Endometrial microvascular endothelial cells (primary cell): ENCODE data around the gene GLB1L2. TPM values are rescaled to one million over a fixed set of nuclear protein-coding genes. Genes with fewer than 3 reads are reported as not detected.
"Not testable (repeated sequence)": the region's sequence is repeated elsewhere in the genome, so short reads cannot be mapped to it uniquely, and the experiment has no call there.

Experiments used
- in situ Hi-C: cut with HindIII; loops from 2 replicates; pipeline ENCODE4 v1.10.0; 2017; ENCODE audit warnings: low sequenced_read_pairs, low pct_unique_long_range_greater_than_20kb; ENCODE audit errors: inconsistent ontology term
- total RNA-seq: library from RNA; depleted of rRNA; stranded (reverse); fragments of >200 nt; gene quantifications from one replicate; pipeline ENCODE4 v1.2.3, GENCODE V29; 2015; ENCODE audit errors: inconsistent ontology term

The GLB1L2 gene, protein sequence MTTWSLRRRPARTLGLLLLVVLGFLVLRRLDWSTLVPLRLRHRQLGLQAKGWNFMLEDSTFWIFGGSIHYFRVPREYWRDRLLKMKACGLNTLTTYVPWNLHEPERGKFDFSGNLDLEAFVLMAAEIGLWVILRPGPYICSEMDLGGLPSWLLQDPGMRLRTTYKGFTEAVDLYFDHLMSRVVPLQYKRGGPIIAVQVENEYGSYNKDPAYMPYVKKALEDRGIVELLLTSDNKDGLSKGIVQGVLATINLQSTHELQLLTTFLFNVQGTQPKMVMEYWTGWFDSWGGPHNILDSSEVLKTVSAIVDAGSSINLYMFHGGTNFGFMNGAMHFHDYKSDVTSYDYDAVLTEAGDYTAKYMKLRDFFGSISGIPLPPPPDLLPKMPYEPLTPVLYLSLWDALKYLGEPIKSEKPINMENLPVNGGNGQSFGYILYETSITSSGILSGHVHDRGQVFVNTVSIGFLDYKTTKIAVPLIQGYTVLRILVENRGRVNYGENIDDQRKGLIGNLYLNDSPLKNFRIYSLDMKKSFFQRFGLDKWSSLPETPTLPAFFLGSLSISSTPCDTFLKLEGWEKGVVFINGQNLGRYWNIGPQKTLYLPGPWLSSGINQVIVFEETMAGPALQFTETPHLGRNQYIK
- total RNA-seq, result not detected

DNA sequence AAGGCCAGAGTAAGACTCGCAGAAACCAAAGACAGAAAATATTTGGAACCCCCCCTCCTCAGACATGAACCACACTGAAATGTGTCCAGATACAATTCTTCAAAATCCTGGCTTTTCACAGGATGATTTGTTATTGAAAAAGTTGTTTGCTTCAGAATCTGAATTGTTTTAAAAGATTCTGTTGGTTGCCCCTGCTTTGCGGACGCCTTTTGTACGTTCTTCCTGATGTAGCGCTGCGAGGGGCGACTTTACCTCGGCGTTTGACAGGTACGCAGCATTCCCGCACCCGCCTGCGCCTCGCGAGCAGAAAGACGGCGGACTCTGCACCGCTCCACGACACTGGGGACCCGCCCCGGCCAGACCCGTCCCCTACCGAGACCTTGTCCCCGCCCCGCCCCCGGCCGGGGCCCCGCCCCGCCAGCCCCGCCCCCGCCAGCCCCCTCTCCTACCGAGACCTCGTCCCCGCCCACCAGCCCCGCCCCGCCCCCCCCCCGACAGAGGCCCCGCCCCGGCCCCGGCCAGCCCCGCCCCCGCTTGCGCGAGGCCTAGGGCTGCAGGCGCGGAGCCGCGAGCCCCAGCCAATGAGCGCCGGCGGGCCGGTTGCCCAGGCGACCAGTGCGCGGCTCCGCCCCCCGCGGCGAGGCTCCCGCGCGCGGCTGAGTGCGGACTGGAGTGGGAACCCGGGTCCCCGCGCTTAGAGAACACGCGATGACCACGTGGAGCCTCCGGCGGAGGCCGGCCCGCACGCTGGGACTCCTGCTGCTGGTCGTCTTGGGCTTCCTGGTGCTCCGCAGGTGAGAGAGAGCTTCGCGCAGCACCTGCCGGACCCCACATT lies at the start of gene GLB1L2:
Gene GLB1L2 (plus strand): TSS at position 635 of the 835 bp plus-strand sequence. CDS start 74 bp downstream, at position 709.
- in situ Hi-C loops, result no loop called here

- in situ Hi-C loops, result no loop called here
Observed at GRCh38 chr11:134282121-134283045, 49.4 kb upstream of the GLB1L2 start.

DNA sequence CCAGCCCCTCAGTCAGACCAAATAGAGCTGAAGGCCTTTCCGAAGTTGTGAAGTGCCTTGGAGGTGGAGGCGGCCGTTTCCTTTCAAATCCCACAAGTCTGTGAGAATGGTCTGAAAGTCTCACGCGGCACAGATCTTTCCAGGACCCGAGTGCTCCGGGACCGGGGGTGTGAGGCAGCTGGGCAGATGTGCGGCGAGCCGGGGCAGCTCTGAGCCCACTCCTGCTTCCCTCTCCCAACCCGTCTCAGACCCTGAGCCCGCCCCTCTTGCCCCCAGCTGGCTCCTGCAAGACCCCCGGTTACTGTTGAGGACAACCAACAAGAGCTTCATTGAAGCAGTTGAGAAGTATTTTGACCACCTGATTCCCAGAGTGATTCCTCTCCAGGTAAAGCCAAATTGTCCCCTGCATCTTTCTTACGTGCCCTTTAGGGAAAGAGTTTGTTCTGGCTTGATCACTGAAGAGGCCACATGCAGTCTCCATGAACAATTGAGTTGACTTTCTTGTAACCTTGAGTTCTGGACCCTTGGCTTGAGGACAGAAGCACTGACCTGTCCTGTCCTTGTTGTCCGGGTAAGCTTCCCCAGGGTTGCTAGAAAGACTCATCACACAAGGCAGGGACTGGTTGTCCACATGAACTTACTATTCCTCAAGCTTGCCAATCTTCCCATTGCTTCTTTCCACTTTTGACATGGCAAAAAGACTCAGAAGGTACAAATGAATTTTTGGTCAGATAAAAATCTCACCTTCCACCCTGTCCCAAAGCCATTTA lies 48.1 kb upstream of the GLB1L2 start:
- in situ Hi-C loops, result no loop called here

GRCh38 chr11:134284349-134284748 lies 47.4 kb upstream of the GLB1L2 start:
- in situ Hi-C loops, result not testable (repeated sequence)

DNA sequence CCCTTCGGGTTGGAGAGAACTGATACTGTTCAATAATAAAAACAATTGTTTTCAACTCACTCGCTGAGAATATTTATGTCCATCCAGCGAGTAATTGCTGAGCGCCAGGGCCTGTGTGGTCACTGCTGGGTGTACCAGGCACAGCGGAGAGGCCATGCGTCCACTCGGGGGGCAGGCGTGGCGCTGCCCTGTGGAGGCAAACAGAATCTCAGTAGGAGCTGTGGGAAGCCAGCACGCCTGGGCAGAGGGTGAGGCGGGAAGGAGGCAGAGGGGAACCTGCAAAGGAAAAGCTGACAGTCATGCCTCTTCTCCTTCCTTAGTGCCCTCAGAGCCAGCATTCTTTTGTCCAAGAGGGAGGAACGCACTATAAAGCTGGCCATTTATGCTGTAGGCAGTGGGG lies 44.2 kb upstream of the GLB1L2 start:
- in situ Hi-C loops, result no loop called here

DNA sequence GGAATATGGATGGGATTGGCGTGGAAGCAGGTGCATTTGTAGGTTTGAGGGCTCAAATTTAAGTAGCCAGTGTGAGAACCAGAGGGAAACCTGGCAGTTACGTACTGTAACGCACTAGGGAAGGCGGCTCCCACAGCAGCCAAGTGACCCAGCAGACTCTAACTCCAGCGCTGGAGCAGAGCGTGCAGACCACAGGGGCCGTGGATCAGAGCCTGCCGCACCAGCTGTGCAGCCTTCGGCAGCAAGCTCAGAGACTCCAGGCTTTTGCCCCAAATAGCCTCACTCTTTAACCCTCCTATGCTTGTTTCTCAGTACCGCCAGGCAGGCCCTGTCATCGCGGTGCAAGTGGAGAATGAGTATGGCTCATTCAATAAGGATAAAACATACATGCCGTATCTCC lies 43.3 kb upstream of the GLB1L2 start:
- in situ Hi-C loops, result no loop called here

DNA sequence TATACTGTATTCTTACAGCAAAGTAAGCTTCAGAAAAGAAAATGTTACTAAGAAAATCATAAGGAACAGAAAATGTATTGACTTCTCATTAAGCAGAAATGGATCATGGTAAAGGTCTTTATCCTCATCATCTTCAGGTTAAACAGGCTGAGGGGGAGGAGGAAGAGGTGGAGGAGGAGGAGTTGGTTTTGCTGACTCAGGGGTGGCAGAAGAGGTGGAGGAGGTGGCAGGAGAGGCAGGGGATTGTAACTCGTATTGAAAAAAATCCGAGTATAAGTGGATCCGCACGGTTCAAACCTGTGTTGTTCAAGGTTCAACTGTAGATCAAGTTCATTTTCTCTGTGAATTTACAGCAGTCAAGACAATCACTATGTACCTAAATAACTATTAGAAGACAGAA lies 42.6 kb upstream of the GLB1L2 start:
- in situ Hi-C loops, result no loop called here

DNA sequence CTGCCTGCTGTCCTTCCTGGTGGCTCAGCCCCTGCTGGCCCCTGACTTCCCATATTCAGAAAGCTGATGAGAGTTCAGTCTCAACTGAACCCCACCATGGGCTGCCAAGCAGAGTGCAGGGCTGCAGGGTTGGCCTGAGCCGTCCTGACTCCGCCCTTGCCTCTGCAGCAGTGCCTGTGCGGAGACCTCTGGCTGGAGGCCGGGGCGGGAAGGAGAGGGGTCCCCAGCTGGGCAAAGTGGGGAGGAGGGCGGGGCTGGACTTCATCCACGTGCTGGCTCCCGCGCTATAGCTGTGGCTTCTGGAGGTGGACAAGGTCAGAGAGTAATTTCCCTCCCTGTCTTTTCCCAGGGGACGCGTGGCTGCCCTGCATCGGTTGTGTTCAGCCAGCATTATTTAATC lies 42.0 kb upstream of the GLB1L2 start:
- in situ Hi-C loops, result no loop called here

DNA sequence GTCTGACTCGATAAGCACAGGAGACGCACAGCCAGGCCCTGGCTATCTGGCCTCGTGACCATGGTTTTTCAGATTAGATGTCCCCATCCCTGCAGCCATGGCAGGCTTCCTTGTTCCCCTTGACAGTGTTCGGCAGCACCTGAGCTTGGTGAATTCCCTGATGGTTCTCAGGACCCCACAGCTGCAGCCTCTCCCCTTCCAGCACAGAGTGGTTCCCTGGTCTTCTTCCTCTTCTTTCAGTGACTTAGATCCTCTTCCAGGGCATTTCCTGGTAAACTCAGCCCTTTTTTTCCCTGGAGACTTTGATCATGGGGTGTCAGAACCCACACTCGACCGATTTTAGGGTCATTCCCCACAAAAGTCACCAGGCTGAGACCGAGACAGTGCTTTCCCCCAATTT lies 41.1 kb upstream of the GLB1L2 start:
- in situ Hi-C loops, result no loop called here

- in situ Hi-C loops, result no loop called here
Observed at GRCh38 chr11:134291196-134291595, 40.6 kb upstream of the GLB1L2 start.

GRCh38 chr11:134292661-134293060 lies 39.1 kb upstream of the GLB1L2 start:
- in situ Hi-C loops, result no loop called here

DNA sequence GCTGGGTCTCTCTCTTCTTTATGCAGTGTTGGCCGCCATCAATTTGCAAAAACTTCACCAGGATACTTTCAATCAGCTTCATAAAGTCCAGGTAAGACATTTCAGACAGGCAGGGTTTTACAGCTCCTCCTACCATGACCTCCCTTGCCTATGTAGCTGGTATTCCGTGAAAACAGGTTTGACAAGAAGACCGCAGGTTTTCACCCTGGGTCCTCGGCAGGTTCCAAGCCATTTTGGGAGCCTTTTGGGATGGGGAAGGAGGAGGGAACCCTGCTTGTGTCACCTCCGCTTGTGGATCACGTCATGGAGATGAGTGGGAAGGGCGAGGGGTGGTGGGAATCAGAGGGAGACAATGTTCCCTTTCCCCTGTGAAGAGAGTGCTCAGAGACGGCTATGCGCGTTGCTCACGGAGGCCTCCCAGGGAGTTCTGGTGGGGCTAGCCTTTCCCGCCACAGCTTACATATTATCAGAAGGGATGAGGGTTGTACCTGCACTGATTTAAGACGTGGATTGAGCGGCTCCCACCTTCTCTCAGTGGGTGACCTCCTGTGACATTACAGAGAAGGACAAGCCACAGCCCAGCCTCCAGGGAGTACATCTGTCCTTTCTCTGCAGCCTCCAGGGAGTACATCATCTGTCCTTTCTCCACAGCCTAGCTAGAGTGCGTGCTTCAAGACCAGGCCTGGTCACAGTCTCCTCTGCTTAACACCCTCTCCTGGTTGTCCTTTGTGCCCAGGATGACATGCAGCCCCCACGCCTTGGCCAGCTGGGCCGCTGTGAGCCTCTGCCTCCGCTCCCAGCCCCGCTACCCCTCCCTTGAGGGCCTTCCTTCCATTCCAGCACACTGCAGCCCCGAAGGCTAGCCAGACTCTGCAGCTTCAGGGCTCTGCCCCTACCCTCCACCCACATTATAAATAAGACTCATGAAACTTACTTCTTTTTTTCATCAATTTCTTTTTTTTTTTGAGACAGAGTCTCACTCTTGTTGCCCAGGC lies 38.4 kb upstream of the GLB1L2 start:
- in situ Hi-C loops, result no loop called here

DNA sequence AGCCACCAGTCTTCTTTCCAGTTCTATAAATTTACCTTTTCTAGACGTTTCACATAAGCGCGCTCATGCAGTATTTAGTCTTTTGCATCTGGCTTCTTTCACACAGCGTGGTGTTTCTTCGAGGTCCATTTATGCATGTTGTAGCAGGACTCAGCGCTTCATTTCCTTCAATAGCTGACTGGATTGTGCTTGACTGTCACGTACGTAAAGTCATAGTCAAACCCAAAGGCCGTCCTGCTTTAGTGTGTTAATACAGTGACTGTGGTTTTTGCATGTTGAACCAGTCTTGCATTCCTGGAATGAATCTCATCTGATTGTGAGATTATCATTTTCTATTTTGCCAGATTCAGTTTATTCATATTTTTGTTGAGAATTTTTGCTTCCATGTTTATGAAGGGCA lies 37.1 kb upstream of the GLB1L2 start:
- in situ Hi-C loops, result no loop called here

DNA sequence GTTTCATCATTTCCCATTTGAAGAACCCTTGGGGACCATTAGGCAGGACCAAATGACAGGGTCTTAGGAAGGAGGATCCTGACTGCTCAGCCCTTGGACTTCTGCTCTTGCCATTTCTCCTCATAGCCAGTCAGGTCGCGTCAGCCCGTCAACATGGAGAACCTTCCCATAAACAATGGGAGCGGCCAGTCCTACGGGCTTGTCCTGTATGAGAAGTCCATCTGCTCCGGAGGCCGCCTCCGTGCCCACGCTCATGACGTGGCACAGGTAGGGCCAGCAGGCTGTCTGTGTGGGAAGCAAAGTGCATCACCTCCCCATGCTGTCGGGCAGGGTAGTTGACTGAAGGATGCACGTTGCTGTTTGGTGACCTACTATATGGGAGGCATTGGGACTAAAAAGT lies 19.6 kb upstream of the GLB1L2 start:
- in situ Hi-C loops, result no loop called here

DNA sequence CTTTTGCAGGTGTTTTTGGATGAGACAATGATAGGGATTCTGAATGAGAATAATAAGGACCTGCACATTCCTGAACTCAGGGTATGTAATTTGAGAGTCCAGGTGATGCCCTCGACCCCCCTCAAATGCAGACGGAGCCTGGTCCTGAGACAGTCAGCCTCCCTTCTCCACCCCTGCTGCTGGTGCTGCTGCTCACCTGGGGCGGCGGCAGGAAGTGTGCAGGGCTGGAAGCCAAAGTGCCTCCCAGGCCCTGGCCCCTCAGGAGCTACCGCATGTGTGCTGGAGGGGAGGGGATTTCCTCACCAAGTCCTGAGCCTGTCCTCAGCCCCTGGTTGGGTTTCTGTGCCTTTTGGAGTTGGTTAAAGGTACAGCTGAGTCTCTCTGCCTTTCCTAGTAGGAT lies 19.0 kb upstream of the GLB1L2 start:
- in situ Hi-C loops, result no loop called here

- in situ Hi-C loops, result no loop called here
Observed at GRCh38 chr11:134313379-134313778, 18.4 kb upstream of the GLB1L2 start.
